ENCODE measurements around the gene POLE3.

POLE3 gene

DNA sequence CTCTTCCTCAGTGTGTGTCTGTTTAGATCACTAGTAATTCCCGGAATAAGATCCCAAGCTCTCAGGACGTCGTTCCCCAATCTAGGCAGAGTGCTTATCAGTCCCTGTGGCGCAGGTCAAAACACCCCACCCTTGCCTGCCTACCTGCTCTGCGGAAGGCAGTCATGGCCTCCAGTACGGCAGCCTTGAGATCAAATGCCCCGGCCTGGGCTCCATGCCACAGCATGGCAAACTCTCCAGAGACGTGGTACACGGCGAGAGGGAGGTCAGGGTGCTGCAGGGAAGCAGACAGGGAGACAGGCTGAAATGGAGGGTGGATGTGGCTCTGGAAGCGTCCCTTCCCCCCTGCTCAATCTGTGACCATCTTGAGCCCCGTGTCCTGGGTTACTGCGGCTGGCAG is 21.6 kb downstream of the POLE3 start:
- H3K27ac ChIP-seq (replicated peaks; ENCODE audit: low read length): no peak overlapping the region
- no peak overlapping the region for H2AFZ ChIP-seq (ENCODE audit: low read length)
- no CpG with 5 or more reads among the region's 13 CpGs for WGBS, 2 donors (ENCODE audit: extremely low coverage in 2 of 2, insufficient read length in 2 of 2, insufficient replicate concordance in 1 of 2)
- no peak for DNase-seq (ENCODE audit: low spot score)
- no peak overlapping the region for H3K4me3 ChIP-seq (ENCODE audit: low read length in 2 of 2)
- H3K4ac ChIP-seq (ENCODE audit: low read length): no peak overlapping the region
- no peak overlapping the region for H3K23ac ChIP-seq (ENCODE audit: low read depth, low read length, poor library complexity)
- no peak overlapping the region for H2BK15ac ChIP-seq (ENCODE audit: low read length)
- H4K91ac ChIP-seq (ENCODE audit: low read depth, low read length, poor library complexity): no peak overlapping the region
- no peak overlapping the region for H3K14ac ChIP-seq (ENCODE audit: low read length)
- H3K27me3 ChIP-seq (ENCODE audit: control insufficient read depth in 3 of 3, insufficient read depth in 3 of 3, low read depth in 1 of 3, low read length in 3 of 3): no peaks in the 10 kb centered on the region
- H3K4me1 ChIP-seq (ENCODE audit: control insufficient read depth in 2 of 2, insufficient read depth in 1 of 2, low read depth in 1 of 2, low read length in 2 of 2): no peaks in the 10 kb centered on the region
- no peak overlapping the region for H2BK5ac ChIP-seq (ENCODE audit: low read length)
- H3K36me3 ChIP-seq (replicated peaks in 1 of 2; ENCODE audit: control insufficient read depth in 2 of 2, insufficient read depth in 2 of 2, low read length in 2 of 2): peaks cover 30 to 73% of the 10 kb centered on the region in 2 donors
- H2BK120ac ChIP-seq (ENCODE audit: low read depth, low read length): no peak overlapping the region
- no peak overlapping the region for H4K8ac ChIP-seq (ENCODE audit: low read depth, low read length)
- H3K9ac ChIP-seq (ENCODE audit: low read depth, low read length, poor library complexity): peak overlapping the region; percentile 38
- no peak overlapping the region for H2AK5ac ChIP-seq (ENCODE audit: low read depth, low read length)
- H3K9me3 ChIP-seq (replicated peaks in 1 of 2; ENCODE audit: control insufficient read depth in 2 of 2, insufficient read depth in 1 of 2, low read depth in 1 of 2, low read length in 2 of 2): no peaks in the 10 kb centered on the region
- no peak overlapping the region for H2BK12ac ChIP-seq (ENCODE audit: low read length)
- H3K79me1 ChIP-seq (ENCODE audit: low read depth, low read length): no peaks in the 10 kb centered on the region
- H3K4me2 ChIP-seq (ENCODE audit: insufficient read depth, low read length, poor library complexity, severe bottlenecking): no peak overlapping the region
- H3K18ac ChIP-seq (ENCODE audit: low read length): no peak overlapping the region

DNA sequence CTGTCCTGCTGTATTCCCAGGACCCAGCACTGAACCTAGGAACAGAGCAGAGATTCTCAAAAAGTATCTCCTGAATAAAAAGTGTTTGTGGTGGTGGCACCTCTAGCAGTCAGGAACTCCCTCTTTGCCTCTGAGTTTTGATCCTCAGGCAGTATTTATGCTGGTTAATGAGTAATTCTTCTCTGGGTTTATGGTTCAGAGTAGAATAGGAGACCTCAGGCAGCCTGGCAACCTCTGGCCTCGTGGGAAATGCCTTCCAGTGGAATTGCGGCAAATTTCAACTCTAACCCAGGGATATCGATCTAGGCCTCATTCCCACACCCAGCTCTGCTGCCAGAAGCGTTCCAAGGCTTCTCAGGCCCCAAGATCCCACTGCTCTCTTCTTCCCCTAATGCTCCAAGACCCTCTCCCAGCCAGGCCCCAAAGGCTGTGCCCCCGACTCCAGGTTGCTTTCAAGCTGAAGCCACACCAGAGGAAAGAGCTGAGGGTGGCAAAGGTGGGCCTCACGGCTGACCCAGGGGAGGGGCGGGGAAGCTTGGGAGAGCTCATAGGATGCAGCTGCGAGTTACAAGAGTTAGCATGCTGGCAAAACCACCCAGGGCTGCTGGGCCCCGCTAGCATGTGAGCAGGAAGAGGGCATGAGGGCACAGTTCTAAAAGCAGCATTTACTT is 22.8 kb downstream of the POLE3 start:
- DNase-seq (ENCODE audit: low spot score): no peak
- Histone ChIP-seq H3K18ac (ENCODE audit: low read length) (no peak overlapping the region), H4K8ac (ENCODE audit: low read depth, low read length) (no peak overlapping the region), H2AK5ac (ENCODE audit: low read depth, low read length) (no peak overlapping the region), H2BK12ac (ENCODE audit: low read length) (no peak overlapping the region), H3K4me3 (ENCODE audit: low read length in 2 of 2) (no peak overlapping the region), H3K27ac (replicated peaks; ENCODE audit: low read length) (no peak overlapping the region), H3K79me1 (ENCODE audit: low read depth, low read length) (no peaks in the 10 kb centered on the region), H3K36me3 (replicated peaks in 1 of 2; ENCODE audit: control insufficient read depth in 2 of 2, insufficient read depth in 2 of 2, low read length in 2 of 2) (peaks cover 28 to 63% of the 10 kb centered on the region in 2 donors), H2BK5ac (ENCODE audit: low read length) (no peak overlapping the region), H3K27me3 (ENCODE audit: control insufficient read depth in 3 of 3, insufficient read depth in 3 of 3, low read depth in 1 of 3, low read length in 3 of 3) (no peaks in the 10 kb centered on the region), H3K4ac (ENCODE audit: low read length) (no peak overlapping the region), H3K4me1 (ENCODE audit: control insufficient read depth in 2 of 2, insufficient read depth in 1 of 2, low read depth in 1 of 2, low read length in 2 of 2) (no peaks in the 10 kb centered on the region), H3K23ac (ENCODE audit: low read depth, low read length, poor library complexity) (no peak overlapping the region), H3K14ac (ENCODE audit: low read length) (no peak overlapping the region), H3K9me3 (replicated peaks in 1 of 2; ENCODE audit: control insufficient read depth in 2 of 2, insufficient read depth in 1 of 2, low read depth in 1 of 2, low read length in 2 of 2) (no peaks in the 10 kb centered on the region), H3K9ac (ENCODE audit: low read depth, low read length, poor library complexity) (no peak overlapping the region), H2BK15ac (ENCODE audit: low read length) (no peak overlapping the region), H3K4me2 (ENCODE audit: insufficient read depth, low read length, poor library complexity, severe bottlenecking) (no peak overlapping the region), H2BK120ac (ENCODE audit: low read depth, low read length) (no peak overlapping the region), H2AFZ (ENCODE audit: low read length) (no peak overlapping the region), H4K91ac (ENCODE audit: low read depth, low read length, poor library complexity) (no peak overlapping the region)
- WGBS, 2 donors (ENCODE audit: extremely low coverage in 2 of 2, insufficient read length in 2 of 2, insufficient replicate concordance in 1 of 2): no CpG with 5 or more reads among the region's 9 CpGs

DNA sequence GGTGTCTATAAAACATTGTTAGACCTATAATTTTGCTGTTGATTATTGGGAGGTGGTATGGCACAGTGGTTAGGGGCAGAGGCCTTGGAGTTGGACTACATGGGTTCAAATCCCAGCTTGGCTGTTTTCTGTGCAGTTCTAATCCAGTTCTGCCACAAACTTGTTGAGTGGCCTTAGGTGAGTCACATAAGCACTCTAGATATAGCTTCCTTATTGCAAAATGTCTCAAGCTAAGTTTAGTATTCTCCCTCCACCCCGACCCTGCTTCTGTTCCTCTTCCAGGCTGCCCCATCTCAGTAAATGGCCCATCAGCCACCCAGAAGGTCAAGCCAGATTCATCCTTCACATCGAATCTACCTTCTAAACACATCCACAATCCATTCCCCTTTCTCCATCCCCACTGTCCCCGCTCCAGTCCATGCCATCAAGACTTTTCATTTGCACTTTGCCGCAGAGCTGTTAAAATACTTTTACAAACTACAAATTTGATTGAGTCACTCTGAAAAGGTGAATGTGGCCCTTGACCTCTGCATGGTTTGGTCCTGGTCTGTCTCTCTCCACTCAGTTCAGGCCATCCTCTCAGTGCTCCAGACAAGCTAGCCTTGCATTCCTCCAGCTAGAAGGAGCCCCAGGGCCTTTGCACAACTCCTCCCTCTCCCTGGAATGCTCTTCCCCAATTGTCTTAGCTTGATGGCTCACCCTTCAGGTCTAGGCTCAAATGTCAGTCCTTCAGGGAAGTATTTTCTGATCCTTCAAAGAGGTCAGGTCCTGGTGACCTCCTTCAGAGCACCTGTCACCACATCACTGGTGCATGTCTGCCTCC is 23.7 kb downstream of the POLE3 start:
- no peak overlapping the region for H2AFZ ChIP-seq (ENCODE audit: low read length)

DNA sequence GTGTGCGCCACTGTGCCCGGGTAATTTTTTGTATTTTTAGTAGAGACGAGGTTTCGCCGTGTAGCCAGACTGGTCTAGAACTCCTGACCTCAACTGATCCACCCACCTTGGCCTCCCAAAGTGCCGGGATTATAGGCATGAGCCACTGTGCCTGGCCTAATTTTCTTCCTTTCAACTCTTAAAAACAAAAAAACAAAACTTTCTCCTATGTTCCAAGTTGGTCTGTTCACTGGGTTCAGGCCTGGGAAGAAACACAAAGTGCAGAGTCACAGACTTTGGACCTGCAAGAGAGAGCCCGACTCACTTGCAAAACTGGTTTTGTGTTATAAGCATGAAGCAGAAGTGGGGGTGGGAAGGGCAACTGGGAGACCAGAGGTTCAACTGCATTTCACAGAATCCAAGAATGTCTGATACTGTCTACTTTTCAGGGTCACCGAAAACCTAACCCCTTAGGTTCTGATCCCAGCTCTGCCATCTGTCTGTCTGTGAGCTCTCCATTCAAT is 28.5 kb downstream of the POLE3 start:
- no peak overlapping the region for H3K27ac ChIP-seq (replicated peaks; ENCODE audit: low read length)
- H3K4ac ChIP-seq (ENCODE audit: low read length): no peak overlapping the region
- H2BK15ac ChIP-seq (ENCODE audit: low read length): no peak overlapping the region
- no peak for DNase-seq (ENCODE audit: low spot score)
- H3K23ac ChIP-seq (ENCODE audit: low read depth, low read length, poor library complexity): no peak overlapping the region
- H4K8ac ChIP-seq (ENCODE audit: low read depth, low read length): no peak overlapping the region
- H2AFZ ChIP-seq (ENCODE audit: low read length): no peak overlapping the region
- no peak overlapping the region for H4K91ac ChIP-seq (ENCODE audit: low read depth, low read length, poor library complexity)
- peaks cover 0 to 3% (median 0%) of the 10 kb centered on the region in 3 experiments for H3K27me3 ChIP-seq (ENCODE audit: control insufficient read depth in 3 of 3, insufficient read depth in 3 of 3, low read depth in 1 of 3, low read length in 3 of 3)
- no peak overlapping the region for H3K4me2 ChIP-seq (ENCODE audit: insufficient read depth, low read length, poor library complexity, severe bottlenecking)
- H3K18ac ChIP-seq (ENCODE audit: low read length): no peak overlapping the region
- H3K9me3 ChIP-seq (replicated peaks in 1 of 2; ENCODE audit: control insufficient read depth in 2 of 2, insufficient read depth in 1 of 2, low read depth in 1 of 2, low read length in 2 of 2): no peaks in the 10 kb centered on the region
- no peak overlapping the region for H3K9ac ChIP-seq (ENCODE audit: low read depth, low read length, poor library complexity)
- H2BK120ac ChIP-seq (ENCODE audit: low read depth, low read length): no peak overlapping the region
- no peak overlapping the region for H3K4me3 ChIP-seq (ENCODE audit: low read length in 2 of 2)
- H2AK5ac ChIP-seq (ENCODE audit: low read depth, low read length): no peak overlapping the region
- H3K36me3 ChIP-seq (replicated peaks in 1 of 2; ENCODE audit: control insufficient read depth in 2 of 2, insufficient read depth in 2 of 2, low read length in 2 of 2): peaks cover under 1 to 9% of the 10 kb centered on the region in 2 donors
- H2BK5ac ChIP-seq (ENCODE audit: low read length): no peak overlapping the region
- H3K4me1 ChIP-seq (ENCODE audit: control insufficient read depth in 2 of 2, insufficient read depth in 1 of 2, low read depth in 1 of 2, low read length in 2 of 2): no peaks in the 10 kb centered on the region
- no peaks in the 10 kb centered on the region for H3K79me1 ChIP-seq (ENCODE audit: low read depth, low read length)
- H3K14ac ChIP-seq (ENCODE audit: low read length): no peak overlapping the region
- H2BK12ac ChIP-seq (ENCODE audit: low read length): no peak overlapping the region
- no CpG with 5 or more reads among the region's 8 CpGs for WGBS, 2 donors (ENCODE audit: extremely low coverage in 2 of 2, insufficient read length in 2 of 2, insufficient replicate concordance in 1 of 2)

More for the DNA sequence above, 23.7 kb downstream of the POLE3 start:
- Histone ChIP-seq H3K4me2 (ENCODE audit: insufficient read depth, low read length, poor library complexity, severe bottlenecking) (no peak overlapping the region), H3K79me1 (ENCODE audit: low read depth, low read length) (no peaks in the 10 kb centered on the region), H3K18ac (ENCODE audit: low read length) (no peak overlapping the region), H3K4me3 (ENCODE audit: low read length in 2 of 2) (no peak overlapping the region), H3K4me1 (ENCODE audit: control insufficient read depth in 2 of 2, insufficient read depth in 1 of 2, low read depth in 1 of 2, low read length in 2 of 2) (no peaks in the 10 kb centered on the region), H3K27ac (replicated peaks; ENCODE audit: low read length) (no peak overlapping the region), H3K4ac (ENCODE audit: low read length) (no peak overlapping the region), H2BK12ac (ENCODE audit: low read length) (no peak overlapping the region), H3K27me3 (ENCODE audit: control insufficient read depth in 3 of 3, insufficient read depth in 3 of 3, low read depth in 1 of 3, low read length in 3 of 3) (no peaks in the 10 kb centered on the region), H2BK120ac (ENCODE audit: low read depth, low read length) (no peak overlapping the region), H3K9me3 (replicated peaks in 1 of 2; ENCODE audit: control insufficient read depth in 2 of 2, insufficient read depth in 1 of 2, low read depth in 1 of 2, low read length in 2 of 2) (no peaks in the 10 kb centered on the region), H2BK15ac (ENCODE audit: low read length) (no peak overlapping the region), H3K9ac (ENCODE audit: low read depth, low read length, poor library complexity) (no peak overlapping the region), H3K23ac (ENCODE audit: low read depth, low read length, poor library complexity) (no peak overlapping the region), H2BK5ac (ENCODE audit: low read length) (no peak overlapping the region), H3K14ac (ENCODE audit: low read length) (no peak overlapping the region), H4K91ac (ENCODE audit: low read depth, low read length, poor library complexity) (no peak overlapping the region), H3K36me3 (replicated peaks in 1 of 2; ENCODE audit: control insufficient read depth in 2 of 2, insufficient read depth in 2 of 2, low read length in 2 of 2) (peaks cover 28 to 55% of the 10 kb centered on the region in 2 donors), H2AK5ac (ENCODE audit: low read depth, low read length) (no peak overlapping the region), H4K8ac (ENCODE audit: low read depth, low read length) (no peak overlapping the region)
- no peak for DNase-seq (ENCODE audit: low spot score)
- WGBS, 2 donors (ENCODE audit: extremely low coverage in 2 of 2, insufficient read length in 2 of 2, insufficient replicate concordance in 1 of 2): 100% methylated on average over 2 of the region's 4 CpGs; no CpG with 5 or more reads in 1 of the 2 donors

All from neuronal stem cell (in vitro differentiated cells).